T-helper 2 cell treated with Interferon-gamma antibody and Interleukin-4, amounts not matched to agents 100 ng/mL and 5 ng/mL, for 36 hours (primary cell): ENCODE results near the gene SFMBT1. TPM values are rescaled to one million over a fixed set of nuclear protein-coding genes. Genes with fewer than 3 reads are reported as not detected.

ENCODE experiments used
- intact Hi-C: fragments of 100-400 bp; cut with micrococcal nuclease; formaldehyde crosslinking; loops from one replicate; pipeline ENCODE4 v1.15.1; 2023
- total RNA-seq: library from RNA; stranded (reverse); gene quantifications from 2 replicates; pipeline ENCODE4 v1.2.3, GENCODE V29; 2022

The SFMBT1 gene
- total RNA-seq, 1 donor from 2014 or later = 26.5 TPM

DNA sequence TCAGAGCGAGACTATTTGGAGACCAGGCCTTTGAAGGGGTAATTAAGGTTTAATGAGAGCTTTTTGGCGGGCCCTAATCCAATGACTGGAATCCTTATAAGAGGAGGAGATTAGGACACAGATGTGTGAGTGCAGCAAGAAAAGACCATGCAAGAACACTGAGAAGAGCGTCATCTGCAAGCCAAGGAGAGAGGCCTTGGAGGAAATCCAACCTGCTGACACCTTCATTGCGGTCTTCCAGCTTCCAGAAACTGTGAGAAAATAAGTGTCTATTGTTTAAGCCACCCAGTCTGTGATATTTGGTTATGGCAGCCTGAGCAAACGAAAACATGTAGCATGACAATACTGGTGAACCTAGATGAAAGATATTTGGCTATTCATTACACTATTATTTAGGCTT is 188.0 kb downstream of the SFMBT1 start:
- intact Hi-C loops = no loop called here

DNA sequence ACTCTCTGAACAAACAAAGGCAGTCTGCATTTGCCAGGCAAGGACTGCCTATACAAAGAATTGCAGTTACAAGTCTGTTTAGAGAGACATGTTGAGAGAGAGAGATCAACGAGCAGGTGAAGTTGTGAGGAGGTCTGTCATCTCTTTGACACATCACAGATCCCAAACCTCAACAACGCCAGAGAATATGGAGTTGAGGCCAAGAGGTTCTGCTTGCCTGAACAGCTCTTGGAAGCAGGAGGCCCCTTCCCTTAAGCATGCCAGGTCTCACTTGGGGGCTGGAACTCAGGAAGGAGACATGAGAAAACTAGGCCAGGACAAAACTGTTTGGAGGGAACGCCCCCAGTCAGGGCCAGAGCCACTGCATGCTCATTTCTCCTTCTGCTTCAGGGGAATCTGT is 188.7 kb downstream of the SFMBT1 start:
- intact Hi-C loops = no loop called here

DNA sequence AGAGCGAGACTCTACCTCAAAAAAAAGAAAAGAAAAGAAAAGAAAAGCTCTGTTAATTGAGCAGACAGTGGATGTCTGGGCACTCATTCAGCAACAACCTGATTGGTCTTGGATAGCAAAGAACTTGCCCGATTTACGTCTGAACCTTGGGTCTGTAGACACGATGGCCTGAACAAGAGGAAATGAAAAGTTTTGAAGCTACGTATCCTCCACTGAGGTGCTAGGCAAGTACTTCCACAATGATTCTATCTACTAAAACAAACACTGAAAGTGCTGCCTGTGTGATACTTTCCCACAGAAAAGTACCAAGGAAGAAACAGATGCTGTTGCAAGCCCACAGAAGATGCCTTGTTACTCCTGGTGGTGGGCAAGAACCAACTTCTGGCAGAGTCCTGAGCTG is 189.2 kb downstream of the SFMBT1 start:
- intact Hi-C loops = no loop called here

DNA sequence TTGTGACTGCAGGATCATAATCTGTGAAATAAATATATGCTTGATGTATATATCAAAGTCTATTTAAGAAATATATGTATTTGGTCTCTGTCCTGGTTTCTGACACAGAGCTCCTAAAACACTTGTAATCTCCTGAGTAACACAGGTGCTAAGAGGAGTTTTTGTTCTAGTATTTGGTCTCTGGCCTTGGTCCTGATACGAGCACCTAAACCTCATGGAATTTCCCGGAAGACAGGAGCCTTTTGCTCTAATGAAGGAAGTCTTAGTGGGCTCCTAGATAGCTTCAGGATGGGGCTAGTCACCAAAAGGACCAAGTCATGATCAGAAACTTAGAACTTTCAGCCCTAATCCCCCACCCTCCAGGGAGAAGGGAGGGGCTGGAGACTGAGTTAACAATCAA is 191.9 kb downstream of the SFMBT1 start:
- intact Hi-C loops = no loop called here

Other genes starting within 250 kb of the SFMBT1 start
- gene ITIH4, start 215.4 kb downstream of the SFMBT1 start, total RNA-seq = 9.6 and 9.7 TPM in 2 replicates
- gene MUSTN1, start 211.1 kb downstream of the SFMBT1 start, total RNA-seq = 1.4 TPM in 2 replicates
- 14.0 and 17.5 TPM in 2 replicates for gene STIMATE, start 148.5 kb downstream of the SFMBT1 start, total RNA-seq
- 34.2 and 35.2 TPM in 2 replicates for gene RFT1, start 84.4 kb upstream of the SFMBT1 start, total RNA-seq
- 19.5 and 19.6 TPM in 2 replicates for gene PRKCD, start 115.1 kb upstream of the SFMBT1 start, total RNA-seq
- 260 and 273 TPM in 2 replicates for gene TKT, start 209.9 kb upstream of the SFMBT1 start, total RNA-seq